NCI-H446 (cell line): ENCODE data around the gene PRR35.

ENCODE experiments used
- DNase-seq, 2 experiments: peaks; one replicate each; lab custom pipeline; 2025; lab: John Stamatoyannopoulos, UW

The PRR35 gene

GRCh38 chr16:549544-550263, 10.5 kb upstream of the PRR35 start:
- no peak for DNase-seq

GRCh38 chr16:551210-551609, 9.0 kb upstream of the PRR35 start:
- no peak for DNase-seq

GRCh38 chr16:552171-552570, 8.0 kb upstream of the PRR35 start:
- no peak for DNase-seq

- DNase-seq: no peak
Measured at GRCh38 chr16:553601-554296, 6.4 kb upstream of the PRR35 start.

GRCh38 chr16:554297-554621, 5.9 kb upstream of the PRR35 start:
- DNase-seq: no peak

GRCh38 chr16:554640-555365, 5.4 kb upstream of the PRR35 start:
- DNase-seq: no peak

- no peak for DNase-seq
Measured at GRCh38 chr16:555528-556473, 4.4 kb upstream of the PRR35 start.

GRCh38 chr16:556474-557173, 3.6 kb upstream of the PRR35 start:
- no peak for DNase-seq

GRCh38 chr16:557463-558297, 2.5 kb upstream of the PRR35 start:
- no peak for DNase-seq

GRCh38 chr16:558298-559020, 1.7 kb upstream of the PRR35 start:
- DNase-seq: no peak

GRCh38 chr16:559021-559380, 1.2 kb upstream of the PRR35 start:
- no peak for DNase-seq

- no peak for DNase-seq
Measured at GRCh38 chr16:559411-560203, 587 bp upstream of the PRR35 start.

- DNase-seq: no peak
Measured at GRCh38 chr16:560701-561412, 663 bp downstream of the PRR35 start.

GRCh38 chr16:561413-561794, 1.2 kb downstream of the PRR35 start:
- no peak for DNase-seq

GRCh38 chr16:561957-562938, 2.1 kb downstream of the PRR35 start:
- DNase-seq: no peak

- no peak for DNase-seq
Measured at GRCh38 chr16:563072-563644, 3.0 kb downstream of the PRR35 start.
